ENCODE measurements around the gene AKT3. TPM values are rescaled to one million over a fixed set of nuclear protein-coding genes. Genes with fewer than 3 reads are reported as not detected.

Gene AKT3
- total RNA-seq, 1 donor from 2014 or later = 20.6 TPM

- intact Hi-C loops (cut with micrococcal nuclease) = no loop called here
- no peak overlapping the region for H3K4me3 ChIP-seq
- no peaks in the 10 kb centered on the region for H3K36me3 ChIP-seq
- peaks cover 17% of the 10 kb centered on the region for H3K4me1 ChIP-seq
- H3K9me3 ChIP-seq (replicated peaks) = no peaks in the 10 kb centered on the region
- DNase-seq = no peak
- TF ChIP-seq CTCF (IDR thresholded peaks at IDR 0.05; ENCODE audit: borderline replicate concordance) = no peak
- H3K27ac ChIP-seq (replicated peaks) = no peak overlapping the region
- no peaks in the 10 kb centered on the region for H3K27me3 ChIP-seq (ENCODE audit: low read depth)
Measured at GRCh38 chr1:243471026-243471685, 378.9 kb downstream of the AKT3 start.

- intact Hi-C loops (cut with micrococcal nuclease) = no loop called here
- Histone ChIP-seq H3K36me3 (no peaks in the 10 kb centered on the region), H3K27me3 (ENCODE audit: low read depth) (no peaks in the 10 kb centered on the region), H3K27ac (replicated peaks) (no peak overlapping the region), H3K4me1 (peaks cover 17% of the 10 kb centered on the region), H3K4me3 (no peak overlapping the region), H3K9me3 (replicated peaks) (no peaks in the 10 kb centered on the region)
- DNase-seq = no peak
- TF ChIP-seq CTCF (IDR thresholded peaks at IDR 0.05; ENCODE audit: borderline replicate concordance) = no peak
Measured at GRCh38 chr1:243470502-243470901, 379.5 kb downstream of the AKT3 start.

- DNase-seq = no peak
- Histone ChIP-seq H3K36me3 (no peaks in the 10 kb centered on the region), H3K27me3 (ENCODE audit: low read depth) (no peaks in the 10 kb centered on the region), H3K4me1 (peaks cover 17% of the 10 kb centered on the region), H3K9me3 (replicated peaks) (no peaks in the 10 kb centered on the region), H3K27ac (replicated peaks) (no peak overlapping the region), H3K4me3 (no peak overlapping the region)
- no peak for TF ChIP-seq CTCF (IDR thresholded peaks at IDR 0.05; ENCODE audit: borderline replicate concordance)
- intact Hi-C loops (cut with micrococcal nuclease) = no loop called here
Measured at GRCh38 chr1:243469497-243469896, 380.5 kb downstream of the AKT3 start.

- DNase-seq = no peak
- Histone ChIP-seq H3K36me3 (no peaks in the 10 kb centered on the region), H3K4me3 (no peak overlapping the region), H3K27me3 (ENCODE audit: low read depth) (no peaks in the 10 kb centered on the region), H3K9me3 (replicated peaks) (no peaks in the 10 kb centered on the region), H3K27ac (replicated peaks) (no peak overlapping the region), H3K4me1 (peaks cover 8% of the 10 kb centered on the region)
- TF ChIP-seq CTCF (IDR thresholded peaks at IDR 0.05; ENCODE audit: borderline replicate concordance) = no peak
- intact Hi-C loops (cut with micrococcal nuclease) = no loop called here
Measured at GRCh38 chr1:243465738-243466137, 384.3 kb downstream of the AKT3 start.

- H3K36me3 ChIP-seq = no peaks in the 10 kb centered on the region
- no peak for TF ChIP-seq CTCF (IDR thresholded peaks at IDR 0.05; ENCODE audit: borderline replicate concordance)
- no peak for DNase-seq
- H3K27ac ChIP-seq (replicated peaks) = no peak overlapping the region
- no peaks in the 10 kb centered on the region for H3K27me3 ChIP-seq (ENCODE audit: low read depth)
- intact Hi-C loops (cut with micrococcal nuclease) = no loop called here
- H3K4me1 ChIP-seq = peaks cover 8% of the 10 kb centered on the region
- H3K9me3 ChIP-seq (replicated peaks) = no peaks in the 10 kb centered on the region
- H3K4me3 ChIP-seq = no peak overlapping the region
Measured at GRCh38 chr1:243465081-243465480, 385.0 kb downstream of the AKT3 start.
